ENCODE measurements around the gene RHOC.

Gene RHOC

DNA sequence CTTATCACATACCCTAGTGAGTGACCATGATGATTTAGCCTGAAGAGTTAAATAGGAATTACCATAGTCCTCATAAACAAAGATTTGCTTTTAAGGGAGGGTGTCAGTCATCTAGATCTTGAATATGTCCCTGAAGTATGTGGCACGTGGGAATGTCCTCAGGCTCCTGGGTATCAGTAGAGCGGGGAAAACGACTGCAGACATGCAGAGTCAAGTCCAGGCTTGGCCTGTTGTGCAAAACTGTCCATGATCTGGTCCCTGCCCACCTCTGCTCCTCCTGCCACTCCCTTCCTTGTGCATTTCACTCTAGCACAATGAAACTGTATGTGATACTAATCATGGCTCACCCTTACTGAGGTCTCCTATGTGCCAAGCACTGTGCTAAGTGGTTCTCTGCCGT lies 19.6 kb downstream of the RHOC start:
- in situ Hi-C loops (cut with MboI; ENCODE audit: low sequenced_read_pairs), result no loop called here

DNA sequence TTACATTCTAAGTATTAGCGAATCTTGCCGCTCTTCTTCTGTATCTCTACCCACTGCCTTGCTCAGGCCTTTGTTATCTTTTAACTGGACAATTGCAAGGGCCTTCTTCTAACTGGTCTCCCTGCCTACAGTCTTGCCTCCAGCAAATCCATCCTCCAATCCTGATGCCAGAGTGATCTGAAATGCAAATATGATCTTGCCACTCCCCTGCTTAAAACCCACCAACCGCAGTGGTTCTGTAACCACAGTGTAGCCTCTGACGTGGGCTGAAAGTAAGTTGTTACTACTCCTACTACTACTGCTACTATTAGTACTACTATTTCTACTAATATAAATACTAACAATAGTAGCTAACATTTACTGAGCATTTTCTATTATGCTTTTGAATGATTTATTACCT lies 20.1 kb downstream of the RHOC start:
- in situ Hi-C loops (cut with MboI; ENCODE audit: low sequenced_read_pairs), result no loop called here

DNA sequence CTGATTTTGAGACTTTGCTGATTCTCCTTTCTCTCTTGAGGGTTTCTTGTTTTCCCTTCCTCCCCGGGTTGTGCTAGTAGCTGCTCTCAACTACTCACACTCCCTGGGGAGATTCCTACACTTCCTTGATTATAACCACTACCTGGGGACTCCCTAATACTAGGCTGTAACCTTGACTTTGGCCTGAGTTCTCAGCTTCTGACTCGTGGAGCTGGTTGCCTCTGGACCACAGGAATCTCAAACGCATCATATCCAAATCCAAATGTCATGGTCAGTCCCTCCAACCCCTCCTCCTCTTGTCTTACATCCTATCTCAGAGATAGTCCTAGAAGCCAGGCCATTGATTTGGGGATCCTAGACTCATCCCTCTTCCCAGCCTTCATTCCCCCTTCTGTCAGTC lies 20.5 kb downstream of the RHOC start:
- in situ Hi-C loops (cut with MboI; ENCODE audit: low sequenced_read_pairs), result no loop called here

DNA sequence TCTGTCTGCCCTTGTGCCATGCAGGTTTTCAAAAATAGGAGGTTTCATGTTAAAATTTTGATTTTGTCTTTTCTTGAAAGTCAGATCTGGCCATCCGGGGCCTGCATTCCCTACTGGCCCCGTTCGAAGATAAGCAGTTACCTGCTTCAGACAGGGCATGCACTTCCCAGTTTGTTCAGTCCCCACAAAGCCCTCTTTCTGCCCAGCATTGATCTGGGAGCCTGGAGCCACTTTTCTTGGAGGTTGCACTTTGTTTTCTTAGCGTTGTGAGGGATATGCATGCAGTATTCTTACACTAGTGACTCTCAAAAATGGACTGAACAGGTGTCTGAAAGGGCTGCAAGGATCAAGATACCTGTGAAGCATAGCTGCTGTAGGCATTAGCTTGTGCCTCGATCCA lies 21.0 kb downstream of the RHOC start:
- in situ Hi-C loops (cut with MboI; ENCODE audit: low sequenced_read_pairs), result no loop called here

DNA sequence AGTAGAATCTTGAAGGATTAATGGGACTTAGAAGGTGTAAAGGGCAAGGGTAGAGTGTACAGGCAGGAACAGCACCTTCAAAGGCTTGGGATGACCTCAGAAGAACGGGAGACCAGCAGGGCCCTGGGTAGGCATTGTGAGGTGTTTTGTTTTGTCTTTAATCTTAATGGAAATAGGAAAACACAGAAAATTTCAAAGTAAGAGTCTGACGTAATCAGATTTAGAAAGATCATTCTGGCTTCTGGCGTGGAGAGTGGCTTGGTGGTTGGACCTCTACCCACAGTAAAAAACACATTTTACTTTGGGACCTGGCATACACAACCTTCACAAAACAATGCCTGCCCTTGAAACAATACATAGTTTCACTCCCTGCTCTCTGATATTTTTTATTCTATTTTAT lies 28.3 kb downstream of the RHOC start:
- in situ Hi-C loops (cut with MboI; ENCODE audit: low sequenced_read_pairs), result no loop called here

DNA sequence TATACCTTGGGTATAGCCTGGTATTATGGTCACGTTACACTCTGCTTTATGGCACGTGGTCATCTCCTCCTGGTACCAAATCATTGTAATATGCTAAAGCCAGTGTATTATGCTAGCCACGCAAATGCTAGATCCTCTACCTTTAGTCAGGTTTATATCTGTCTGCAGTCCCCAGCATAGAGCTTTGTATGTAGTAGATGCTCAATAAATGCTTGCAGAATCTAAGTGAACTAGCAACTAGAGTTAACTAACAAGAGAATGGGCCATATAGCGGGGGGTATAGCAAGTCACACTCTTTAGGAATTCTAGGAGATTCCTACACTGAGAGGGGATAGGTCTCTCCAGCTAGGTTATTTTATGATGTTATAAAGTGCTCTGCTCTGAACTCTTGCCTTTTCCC lies 29.4 kb downstream of the RHOC start:
- in situ Hi-C loops (cut with MboI; ENCODE audit: low sequenced_read_pairs), result no loop called here

DNA sequence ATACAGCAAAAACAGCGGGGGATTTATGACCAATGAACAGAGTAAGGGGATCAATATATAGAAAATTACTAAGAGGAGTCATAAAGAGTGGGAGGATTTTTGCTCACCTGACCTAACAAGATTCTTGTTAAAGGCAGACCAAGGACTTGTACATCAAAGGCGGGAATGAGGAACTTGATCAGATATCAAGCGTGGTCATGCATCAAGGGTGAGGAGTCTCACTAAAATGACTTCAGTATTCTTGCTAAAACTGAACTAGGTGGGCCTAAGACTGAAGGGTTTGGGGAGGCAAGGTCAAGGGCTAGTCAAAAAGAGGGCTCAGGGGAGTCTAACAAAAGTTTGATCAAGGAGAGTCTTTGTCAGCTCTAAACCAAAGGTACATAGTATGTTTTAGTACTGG lies 30.4 kb downstream of the RHOC start:
- in situ Hi-C loops (cut with MboI; ENCODE audit: low sequenced_read_pairs), result no loop called here

DNA sequence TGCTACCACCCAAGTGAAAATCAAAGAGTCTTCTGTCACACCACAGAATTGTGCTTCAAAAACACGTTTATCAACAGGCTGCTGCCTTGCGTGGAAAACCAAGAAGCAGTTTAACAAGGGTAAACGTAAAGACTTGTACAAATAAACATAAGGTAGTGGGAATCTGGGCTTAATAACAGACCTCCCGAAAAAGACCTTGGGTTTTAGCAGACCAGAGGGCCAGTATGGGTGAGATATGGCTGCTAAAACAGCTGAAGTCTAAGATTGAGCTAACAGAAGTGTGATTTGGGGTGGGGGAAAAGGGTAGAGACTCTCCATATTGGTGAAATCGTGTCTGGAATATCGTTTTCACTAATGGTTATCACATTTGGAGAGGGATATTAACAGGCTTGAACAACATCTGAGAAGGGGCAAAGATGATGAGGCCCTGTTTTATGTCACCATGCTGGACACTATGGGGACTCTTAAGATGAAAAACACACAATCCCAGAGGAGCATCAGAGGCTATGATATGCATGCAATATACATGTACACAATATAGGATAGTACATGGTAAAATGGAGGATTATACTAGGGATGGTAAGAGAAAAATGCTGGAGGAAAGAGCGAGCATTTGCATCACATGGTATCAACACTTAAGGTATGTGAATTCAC lies 31.1 kb downstream of the RHOC start:
- in situ Hi-C loops (cut with MboI; ENCODE audit: low sequenced_read_pairs), result no loop called here

DNA sequence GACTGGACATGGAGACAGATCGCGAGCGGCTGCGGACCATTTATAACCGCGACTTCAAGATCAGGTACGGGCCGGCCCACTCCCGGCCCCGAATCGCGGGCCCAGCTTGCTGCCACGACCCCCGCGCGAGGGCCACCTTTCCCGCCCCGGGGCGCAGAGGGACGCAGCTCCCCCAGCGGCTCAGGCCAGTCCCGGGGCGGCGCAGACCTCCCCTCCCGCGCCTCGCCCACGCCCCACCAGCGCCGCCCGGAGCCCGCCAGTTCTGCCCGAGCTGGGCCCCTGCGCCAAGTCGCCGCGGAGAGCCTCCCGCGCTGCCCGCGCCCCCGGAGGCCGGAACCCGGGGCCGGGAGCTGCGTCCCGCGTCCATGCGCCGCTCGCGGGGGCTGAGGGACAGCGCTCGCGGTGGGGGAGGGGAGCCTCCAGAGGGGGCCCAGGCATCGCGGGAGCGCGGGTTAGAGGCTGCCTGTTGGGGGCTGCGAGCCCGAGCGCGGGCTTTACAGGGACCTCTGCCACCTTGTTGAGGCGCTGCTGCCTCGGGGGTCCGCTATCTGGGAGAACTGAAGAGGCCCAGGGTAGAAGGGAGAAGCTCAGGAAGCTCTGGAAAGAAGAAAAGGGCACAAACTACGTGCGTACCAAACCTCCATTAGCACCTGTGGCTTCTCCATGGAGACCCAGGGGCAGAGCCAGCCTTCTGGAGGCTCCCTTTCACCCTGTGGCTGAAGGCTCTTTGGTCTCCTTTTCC lies 31.8 kb downstream of the RHOC start:
- in situ Hi-C loops (cut with MboI; ENCODE audit: low sequenced_read_pairs), result no loop called here

DNA sequence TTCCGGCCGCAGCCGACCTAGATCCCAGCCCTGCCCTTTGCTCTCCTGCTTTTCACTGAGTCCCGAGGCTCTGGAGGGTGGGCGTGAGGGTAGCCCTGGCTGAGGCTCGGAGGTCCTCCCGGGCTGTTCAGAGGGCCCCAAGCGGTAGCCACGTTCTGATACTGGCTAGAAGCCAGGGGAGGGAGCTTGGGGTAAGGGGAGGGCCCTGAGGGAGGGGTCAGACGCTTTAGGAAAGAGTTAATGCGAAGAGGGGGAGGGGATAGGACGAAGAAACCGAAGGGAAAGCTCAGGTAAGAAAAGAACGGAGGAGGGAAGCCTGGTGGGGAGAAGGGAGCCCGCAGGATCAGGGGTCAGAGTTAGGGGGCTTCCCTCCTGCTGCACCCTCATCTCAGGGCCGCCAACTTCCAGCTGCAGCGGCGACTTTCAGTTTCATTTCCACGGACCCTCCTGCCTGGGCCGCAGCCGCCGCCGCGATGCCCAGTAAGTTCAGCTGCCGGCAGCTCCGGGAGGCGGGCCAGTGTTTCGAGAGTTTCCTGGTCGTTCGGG lies 32.4 kb downstream of the RHOC start, which contains the start of gene MOV10:
Gene MOV10, plus strand, starts transcription at position 220 of the 546 bp plus-strand sequence. Its CDS starts 254 bp downstream, at position 474.
- in situ Hi-C loops (cut with MboI; ENCODE audit: low sequenced_read_pairs), result no loop called here

DNA sequence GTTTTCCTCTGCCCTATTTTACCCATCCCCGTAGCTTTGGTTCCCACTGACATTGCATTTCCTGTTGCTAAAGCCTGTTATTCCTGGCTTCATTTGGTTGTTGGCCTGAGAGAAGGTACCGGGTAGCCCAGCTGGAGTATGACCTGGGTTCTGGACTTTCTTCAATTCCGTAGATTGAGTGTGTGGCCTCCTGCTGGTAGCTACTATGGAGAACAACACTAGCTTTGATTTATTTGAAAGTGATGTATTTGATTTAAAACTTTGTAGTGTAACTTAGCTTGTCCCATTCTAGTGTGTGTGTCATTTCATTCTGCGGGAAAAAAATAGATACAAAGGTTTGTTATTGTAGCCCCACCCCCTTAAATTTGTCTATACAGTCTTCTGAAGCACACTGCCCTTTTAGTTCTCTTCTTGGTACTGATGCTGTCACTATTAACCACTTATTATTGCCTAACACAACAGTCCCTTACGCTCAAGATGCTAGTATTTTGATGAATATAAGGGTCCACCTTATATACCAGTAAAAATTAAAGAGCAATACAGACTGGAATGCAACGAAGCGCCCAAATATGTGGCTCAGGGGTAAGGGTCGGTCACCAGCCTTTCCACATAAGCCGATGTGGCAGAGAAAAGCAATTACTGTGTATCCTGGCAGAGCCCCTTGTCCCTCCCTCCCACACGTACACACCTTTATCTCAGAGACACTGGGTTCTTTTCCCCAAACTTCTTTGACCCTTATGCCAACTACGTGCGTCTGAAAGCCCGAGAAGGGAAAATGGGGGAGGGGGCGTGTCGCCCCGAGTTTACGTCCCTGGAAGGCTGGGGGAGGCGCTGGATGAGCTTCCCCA lies 33.1 kb downstream of the RHOC start:
- in situ Hi-C loops (cut with MboI; ENCODE audit: low sequenced_read_pairs), result no loop called here

DNA sequence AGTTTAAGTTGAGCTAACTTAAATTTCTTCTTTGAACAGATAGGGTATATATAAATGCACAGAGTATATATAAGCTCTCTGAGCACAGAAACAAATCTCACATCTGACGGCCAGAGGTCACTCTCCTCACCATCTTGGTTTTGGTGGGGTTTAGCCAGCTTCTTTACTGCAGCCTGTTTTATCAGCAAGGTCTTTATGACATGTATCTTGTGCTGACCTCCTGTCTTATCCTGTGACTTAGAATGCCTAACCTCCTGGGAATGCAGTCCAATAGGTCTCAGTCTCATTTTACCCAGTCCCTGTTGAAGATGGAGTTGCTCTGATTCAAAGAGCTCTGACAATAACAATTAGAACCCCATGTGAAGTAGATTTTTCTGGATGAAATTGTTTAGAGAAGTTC lies 34.1 kb downstream of the RHOC start:
- in situ Hi-C loops (cut with MboI; ENCODE audit: low sequenced_read_pairs), result no loop called here

DNA sequence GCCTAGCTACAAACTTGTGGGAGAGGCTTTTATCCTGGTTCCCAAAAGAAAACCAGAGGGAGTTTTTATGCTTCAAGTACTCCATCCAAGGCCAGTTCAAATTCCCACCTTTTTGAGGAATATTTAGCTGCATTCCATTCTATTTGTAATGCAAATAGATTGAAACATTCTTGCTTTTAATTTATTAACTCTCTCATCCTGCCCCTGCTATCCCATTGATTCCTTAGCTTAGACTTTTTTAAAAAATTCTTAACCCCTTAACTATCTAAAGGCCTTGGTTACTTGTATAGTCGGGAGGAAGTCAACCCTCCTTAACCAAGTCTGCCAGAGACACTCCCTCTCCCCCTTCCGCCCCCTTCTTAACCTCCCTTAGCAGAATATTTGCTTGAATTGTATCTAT lies 34.9 kb downstream of the RHOC start:
- in situ Hi-C loops (cut with MboI; ENCODE audit: low sequenced_read_pairs), result no loop called here

DNA sequence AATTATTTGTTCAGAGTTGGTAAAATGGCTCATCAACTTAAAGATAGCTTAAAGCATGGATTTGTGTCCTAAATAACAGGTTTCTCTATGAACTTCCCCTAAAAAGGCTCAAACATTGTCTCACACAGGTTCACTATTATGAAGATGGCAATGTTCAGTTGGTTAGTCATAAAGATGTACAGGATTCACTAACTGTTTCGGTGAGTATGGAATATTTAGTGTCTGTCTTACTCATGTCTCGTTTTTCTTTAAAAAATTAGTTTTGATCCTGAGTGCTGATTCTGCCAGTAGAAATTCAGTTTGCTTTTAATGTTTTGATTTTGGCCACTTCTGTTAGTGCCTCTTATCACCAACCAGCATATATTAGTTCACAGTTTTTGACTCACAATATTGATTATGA lies 40.0 kb downstream of the RHOC start:
- in situ Hi-C loops (cut with MboI; ENCODE audit: low sequenced_read_pairs), result no loop called here

DNA sequence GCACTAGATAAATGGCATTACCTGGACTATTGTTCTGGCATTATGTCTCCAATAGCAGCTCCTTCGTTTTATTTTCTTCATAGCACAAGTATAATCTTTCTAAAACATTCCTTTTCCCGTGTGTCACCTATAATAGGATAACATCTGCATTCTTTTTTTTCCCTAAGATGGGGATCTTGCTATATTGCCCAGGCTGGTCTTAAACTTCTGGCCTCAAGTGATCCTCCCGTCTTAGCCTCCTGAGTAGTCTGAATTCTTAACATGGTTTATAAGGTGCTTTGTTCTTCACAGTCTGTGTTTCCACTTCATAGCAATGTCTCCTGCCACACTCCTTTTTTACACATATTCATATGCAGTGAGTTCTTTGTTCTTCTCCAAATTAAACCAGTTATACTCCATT lies 41.1 kb downstream of the RHOC start:
- in situ Hi-C loops (cut with MboI; ENCODE audit: low sequenced_read_pairs), result no loop called here

DNA sequence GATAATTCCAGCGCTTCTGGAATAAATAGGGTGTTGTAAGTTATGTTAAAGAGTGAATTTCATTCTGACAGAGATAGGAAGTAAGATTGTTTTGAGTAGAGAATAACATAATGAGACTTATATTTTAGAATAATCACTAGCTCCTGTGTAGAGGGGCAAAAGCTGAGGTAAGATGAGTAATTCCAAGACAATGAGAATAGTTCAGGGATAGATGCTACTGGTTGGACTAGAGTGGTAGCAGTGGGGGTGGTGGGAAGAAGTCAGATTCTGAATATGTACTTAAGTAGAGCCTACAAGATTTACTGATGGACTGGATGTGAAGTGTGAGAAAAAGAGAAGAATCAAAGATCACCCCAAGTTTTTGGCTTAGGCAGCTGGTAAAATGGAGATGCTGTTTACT lies 55.7 kb downstream of the RHOC start:
- in situ Hi-C loops (cut with MboI; ENCODE audit: low sequenced_read_pairs), result no loop called here

All from HL-60/S4 treated with phorbol 12-myristate 13-acetate at 8.2 ng/mL for 4 days and 3 days (cell line).